ENCODE data around the gene ACSS1. TPM values are rescaled to one million over a fixed set of nuclear protein-coding genes. Genes with fewer than 3 reads are reported as not detected.

Gene ACSS1
- total RNA-seq, 1 donor from 2014 or later: 19.7 TPM

DNA sequence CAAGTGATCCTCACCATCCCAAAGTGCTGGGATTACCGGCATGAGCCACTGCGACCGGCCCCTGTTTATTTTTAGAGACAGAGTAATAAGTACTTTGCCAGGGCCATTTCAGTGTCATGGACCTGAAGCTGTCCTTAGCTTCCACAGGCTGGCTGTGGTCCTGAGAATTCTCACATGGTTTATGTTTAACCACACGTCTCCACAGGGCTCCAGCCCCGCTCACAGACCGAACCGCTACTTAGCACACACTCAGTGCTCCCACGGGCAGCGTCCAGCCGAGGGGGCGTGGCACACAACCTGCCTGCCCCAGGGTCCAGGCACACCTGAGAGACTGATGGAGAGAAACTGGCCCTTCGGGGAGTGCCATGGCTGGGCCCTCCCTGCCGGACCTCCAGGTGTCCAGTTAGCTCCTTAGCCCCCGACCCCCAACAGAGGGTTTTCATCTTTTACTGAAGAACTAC is 11.7 kb downstream of the ACSS1 start:
- no peak for DNase-seq

DNA sequence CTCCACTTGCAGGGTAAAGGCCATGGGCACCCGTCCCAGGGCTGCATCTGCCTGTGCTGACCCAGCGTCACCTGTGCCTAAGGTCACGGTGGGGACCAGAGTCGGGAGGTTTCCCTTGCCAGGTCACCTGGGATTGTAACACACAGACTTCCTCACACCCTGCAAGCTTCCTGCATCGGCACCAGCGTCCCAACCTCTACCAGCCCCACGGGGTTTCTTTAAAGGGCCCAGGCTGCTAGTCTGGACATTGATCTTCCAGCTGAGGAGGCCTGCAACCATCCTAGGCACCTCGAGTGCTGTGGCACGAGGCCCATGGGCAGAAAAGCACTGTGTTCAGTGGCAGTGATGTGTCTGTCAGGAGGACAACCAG is 12.6 kb downstream of the ACSS1 start:
- no peak for DNase-seq

DNA sequence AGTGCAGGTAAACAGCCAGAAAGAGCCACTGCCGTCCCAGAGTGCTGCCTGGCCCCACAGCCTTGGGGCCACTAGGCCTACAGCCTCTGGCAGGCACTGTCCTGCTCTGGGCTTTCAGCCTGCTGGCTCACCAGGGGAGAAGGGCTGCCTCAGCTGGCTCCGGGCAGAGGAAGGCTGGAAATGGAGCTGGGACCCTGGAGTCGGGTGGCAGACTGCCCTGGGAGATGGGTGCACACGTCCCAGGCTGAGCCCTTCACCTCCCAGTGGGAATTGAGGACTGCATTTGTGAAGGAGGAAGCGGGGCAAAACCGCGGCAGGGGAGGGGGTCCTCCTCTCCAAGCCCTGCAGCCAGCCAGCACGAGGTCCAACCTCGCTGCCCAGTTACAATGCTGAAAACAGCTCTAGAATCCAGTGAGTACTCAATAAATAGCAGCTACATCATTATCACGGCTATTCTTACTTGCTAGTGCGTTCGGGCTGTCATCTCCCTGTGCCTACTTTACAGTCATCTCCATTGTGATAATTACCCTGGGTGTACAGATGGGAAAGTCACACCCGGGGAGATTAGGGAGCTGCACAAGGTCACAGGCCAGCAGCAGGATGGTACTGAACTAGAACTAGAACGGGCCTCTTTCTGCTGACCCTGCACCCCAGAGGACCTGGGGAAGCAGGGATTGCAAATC is 13.1 kb downstream of the ACSS1 start:
- DNase-seq: no peak

DNA sequence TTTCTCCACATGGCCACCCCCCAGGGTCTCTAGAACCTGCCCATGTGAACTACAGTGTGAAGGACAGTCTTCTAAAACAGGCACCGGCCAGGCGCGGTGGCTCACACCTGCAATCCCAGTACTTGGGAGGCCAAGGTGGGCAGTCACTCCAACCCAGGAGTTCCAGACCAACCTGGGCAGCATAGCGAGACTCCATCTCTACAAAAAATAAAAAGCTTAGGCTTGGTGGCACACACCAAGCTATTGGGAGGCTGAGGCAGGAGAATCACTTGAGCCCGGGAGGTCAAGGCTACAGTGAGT is 13.7 kb downstream of the ACSS1 start:
- no peak for DNase-seq

DNA sequence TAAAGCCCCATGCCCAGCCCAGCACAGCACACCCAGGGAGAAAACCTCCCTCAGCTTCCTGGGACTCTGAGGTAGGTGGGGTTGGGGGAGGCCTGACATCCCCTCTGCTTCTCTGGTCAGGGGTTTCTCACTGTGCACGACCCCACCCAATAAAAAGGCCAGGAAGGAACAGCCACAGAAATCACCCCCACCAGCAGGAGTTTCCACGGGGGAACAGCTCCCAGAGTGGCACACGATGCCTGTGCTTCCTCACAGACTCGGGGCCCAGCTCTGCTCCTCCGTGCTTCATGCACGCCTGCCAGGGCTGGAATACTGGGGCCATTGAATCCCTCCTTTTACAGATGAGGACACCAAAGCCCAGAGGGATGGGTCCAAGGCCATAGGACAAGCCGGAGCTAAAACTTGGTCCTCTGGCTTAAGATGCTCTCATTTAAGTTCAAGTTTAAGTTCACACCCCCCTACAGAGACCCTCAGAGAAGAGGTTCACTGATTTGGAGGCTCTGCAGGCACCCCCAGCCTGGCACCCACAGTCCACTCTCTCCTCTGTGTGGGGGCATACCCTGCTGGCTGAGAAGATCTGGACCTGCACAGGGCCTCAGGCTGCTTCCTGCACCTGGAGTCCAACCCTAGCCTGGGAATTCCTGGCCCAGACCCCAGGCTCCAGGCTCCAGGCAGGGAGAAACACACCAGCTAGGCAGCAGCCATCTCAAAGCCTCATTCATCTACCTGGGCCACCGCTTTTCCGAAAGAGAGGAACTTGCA is 14.3 kb downstream of the ACSS1 start:
- no peak for DNase-seq

DNA sequence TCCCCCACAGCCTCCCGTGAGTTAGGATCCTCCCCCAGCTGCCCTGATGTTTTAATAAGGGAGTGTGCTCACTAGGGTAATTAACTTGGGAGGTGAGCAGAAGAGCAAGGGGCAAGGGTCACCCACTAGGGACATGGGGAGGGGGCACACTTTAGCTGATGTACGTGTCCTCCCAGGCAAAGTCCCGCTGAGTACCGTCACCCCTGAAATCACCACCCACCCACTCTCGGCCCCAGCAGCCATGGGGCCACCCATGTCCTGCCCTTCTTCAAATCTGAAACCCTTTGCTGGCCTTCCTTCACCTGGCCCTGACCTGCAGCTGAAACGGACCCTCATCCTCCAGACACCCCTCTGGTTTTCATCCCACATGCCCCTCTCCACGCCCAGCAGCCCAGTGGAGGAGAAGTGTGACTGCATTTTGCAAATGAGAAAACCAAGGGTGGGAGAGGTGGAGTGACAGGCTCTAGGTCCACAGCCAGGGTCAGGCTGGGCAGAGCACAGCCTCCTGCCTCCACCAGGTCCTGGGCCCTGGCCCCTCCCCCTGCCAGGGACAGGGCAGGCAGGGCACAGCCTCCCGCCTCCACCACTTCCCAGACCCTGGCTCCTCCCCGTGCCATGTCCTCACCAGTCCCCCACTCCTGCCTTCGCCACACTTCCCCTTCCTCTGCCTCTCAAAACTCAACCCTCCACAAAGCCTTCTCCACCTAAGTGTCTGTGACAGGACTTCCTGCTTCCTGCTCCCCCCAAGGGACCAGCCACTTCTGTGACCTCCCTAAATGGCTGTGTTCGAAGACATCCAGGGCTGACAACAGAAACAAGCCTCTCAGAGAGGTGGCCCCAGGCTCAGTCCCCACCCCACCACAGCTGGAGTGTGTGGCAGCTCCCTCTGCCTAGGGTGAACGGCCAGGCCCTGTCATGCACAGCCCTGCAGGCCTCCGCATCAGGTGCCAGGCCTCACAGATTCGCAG is 15.1 kb downstream of the ACSS1 start:
- DNase-seq: no peak

DNA sequence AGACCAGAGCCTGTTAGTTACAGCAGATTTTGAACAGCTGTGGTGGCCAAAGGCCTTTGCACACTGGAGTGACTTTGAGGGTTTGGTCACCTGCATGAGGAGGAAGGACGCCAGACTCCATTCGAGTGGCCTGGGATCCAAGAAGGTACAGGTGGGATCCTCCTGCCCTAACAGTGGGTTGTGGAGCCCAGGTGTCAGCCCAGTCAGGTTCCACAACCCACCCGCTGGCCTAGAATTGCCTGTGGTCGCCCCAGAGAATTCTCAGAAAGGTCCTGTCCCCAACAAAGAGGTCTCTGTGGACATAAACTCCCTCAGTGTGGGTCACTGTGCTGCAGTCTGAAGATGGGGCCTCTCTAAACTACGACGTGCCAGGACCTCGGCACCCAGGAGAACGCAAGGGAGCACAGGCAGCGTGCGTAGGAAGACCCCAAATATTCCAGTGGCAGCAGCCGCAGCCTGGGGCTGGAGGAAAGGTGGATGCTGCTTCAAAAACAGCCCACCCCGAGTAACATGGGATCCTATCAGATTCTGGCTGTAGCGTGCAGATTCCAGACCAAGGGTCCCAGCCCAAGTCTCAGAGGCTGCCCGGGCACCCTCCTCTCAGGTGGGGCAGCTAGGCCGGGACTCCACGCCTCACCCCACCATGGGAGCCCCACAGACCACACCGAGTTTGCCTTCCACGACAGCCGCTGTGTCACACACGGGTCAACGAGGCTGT is 16.0 kb downstream of the ACSS1 start:
- DNase-seq: no peak

DNA sequence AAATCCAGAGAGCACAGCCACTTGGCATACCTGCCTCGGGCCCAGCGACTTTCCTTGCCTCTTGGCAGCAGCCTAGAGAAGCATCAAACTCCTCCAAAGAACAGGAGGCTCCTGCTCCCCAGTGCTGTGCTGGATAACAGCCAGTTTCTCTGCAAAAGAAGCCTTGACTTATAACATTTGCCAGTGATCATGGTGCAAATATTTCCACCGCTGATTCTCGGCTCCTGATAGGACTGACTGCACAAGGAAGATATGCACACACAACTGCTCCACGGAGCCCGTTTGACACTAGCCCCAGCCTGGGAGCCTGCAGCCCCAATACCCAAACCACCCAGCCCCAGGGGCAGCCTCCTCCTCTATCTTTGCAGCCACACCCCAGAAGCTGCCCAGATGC is 17.5 kb downstream of the ACSS1 start:
- DNase-seq: peak; percentile 25

DNA sequence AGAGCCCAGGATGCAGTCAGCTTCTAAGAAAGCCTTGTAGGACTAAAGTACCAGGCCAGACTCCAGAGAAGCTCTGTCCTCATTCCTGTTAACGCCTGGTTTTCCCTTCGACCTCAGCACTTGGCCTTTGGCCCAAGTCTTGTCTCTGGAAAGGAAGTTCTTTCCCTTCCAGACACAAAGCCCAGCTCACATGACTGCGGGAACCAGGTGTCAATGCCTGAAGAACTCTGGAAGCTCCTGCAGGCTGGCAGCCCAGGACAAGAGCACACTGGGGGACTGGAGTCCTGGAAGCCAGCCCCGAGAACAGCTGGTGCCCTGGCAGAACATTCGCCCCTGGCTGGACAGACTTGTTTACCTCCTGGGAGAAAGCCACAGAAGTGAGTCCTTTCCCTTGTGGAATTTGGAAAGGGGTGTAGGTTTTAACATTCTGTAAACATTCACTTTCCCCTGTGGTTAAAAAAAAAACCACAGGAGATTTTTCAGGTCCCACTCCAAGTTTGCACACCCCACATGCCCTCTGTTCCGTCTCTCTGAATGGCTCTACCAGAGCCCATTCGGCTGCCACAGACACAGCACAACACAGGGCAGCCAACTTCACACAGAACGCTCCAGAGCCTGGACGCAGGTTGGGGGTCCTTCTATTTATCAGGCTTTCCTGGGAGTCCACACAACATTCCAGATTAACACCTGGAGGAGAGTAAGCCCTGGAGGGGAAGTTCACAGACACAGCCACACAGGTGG is 18.1 kb downstream of the ACSS1 start:
- peak; percentile 41 for DNase-seq

DNA sequence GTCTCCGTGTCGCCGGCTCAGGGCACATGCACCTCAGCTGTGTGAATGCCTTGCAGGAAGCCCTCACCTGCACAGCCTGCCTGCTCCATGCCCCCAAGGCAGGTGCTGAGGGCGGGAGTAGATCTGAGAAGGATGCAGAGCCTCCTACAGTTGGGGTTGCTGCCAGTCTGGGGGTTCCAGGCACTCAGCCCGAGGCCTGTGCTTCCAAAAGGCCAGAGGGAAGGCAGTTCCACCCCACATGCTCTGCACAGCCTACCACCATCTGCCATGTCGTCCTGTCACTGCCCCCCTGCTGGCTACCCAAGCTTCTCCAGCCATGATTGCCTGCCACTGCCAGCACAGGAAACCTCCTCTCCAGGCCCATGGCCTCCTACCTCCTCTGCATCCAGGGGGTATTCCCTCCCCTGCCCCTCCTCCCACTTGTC is 19.3 kb downstream of the ACSS1 start:
- DNase-seq: no peak

DNA sequence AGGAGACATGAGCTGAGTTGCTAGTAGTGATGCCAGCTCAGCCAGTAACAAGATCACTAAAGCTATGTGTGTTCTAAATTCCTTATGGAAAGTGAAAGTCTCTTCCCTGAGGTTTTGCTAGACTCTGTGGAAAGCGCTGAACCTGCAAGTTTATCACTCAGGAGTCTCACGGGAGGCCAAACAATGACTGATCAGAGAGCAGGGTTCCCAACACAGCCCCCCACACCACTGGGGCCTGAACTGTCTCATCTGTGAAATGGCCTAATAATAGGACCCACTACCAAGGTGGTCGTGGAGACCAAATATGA is 19.9 kb downstream of the ACSS1 start:
- DNase-seq: no peak

DNA sequence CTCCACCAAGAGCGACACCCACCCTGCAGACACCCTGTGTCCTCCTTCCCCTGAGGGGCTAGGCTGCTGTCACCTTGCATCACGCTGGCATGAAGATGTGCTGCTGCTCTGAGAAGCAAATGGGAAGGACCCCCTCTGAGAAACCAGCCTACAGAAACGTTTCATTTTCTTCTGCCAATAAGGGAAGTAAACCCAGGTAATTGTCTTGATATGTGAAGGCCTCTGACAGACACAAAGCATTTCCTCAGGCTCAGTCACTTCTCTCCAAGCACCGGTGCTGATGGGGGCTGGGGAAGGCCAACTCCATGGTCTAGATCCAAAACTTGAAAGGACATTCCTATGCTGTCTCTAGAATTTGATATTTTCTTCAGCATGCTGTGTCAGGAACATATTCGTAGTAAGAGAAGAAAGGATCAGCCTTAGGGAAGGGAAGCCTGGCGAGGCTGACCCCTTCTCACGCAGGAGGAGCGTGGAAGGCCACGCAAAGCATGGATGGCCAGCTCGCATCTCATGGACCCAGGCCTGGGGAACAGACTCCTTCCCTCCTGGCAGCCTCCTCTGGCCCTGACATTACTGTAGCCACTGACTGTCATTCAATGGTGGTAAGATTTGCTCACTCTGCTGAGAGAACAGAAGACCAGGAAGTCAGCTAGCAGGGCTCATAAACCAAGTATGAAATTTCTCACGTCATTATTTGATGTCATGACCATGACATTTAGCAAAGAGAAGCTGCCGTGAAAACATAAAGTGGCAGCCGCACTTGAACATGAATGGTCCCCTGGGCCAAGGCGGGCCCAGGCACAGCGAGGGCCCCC is 20.4 kb downstream of the ACSS1 start:
- no peak for DNase-seq

DNA sequence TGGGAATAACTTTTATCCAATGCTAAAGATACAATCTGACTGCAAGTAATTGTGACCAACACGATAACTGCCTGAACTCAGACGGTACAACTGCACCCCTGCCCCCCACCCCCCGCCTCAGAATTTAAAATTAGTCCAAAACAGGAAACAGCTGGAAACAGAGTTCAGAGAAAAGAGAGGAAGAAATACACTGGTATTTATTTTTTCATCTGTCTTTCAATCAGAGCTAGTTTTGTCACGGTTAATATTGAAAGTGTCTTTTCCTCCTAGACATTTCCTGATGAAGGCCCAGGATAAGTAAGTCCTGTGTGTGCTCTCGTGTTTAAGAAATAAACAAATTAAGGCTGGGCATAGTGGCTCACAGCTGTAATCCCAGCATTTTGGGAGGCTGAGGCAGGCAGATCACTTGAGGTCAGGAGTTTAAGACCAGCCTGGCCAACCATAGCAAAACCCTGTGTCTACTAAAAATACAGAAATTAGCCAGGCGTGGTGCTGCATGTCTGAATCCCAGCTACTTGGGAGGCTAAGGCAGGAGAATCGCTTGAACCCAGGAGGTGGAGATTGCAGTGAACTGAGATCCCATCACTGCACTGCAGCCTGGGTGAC is 21.5 kb downstream of the ACSS1 start:
- DNase-seq: no peak

DNA sequence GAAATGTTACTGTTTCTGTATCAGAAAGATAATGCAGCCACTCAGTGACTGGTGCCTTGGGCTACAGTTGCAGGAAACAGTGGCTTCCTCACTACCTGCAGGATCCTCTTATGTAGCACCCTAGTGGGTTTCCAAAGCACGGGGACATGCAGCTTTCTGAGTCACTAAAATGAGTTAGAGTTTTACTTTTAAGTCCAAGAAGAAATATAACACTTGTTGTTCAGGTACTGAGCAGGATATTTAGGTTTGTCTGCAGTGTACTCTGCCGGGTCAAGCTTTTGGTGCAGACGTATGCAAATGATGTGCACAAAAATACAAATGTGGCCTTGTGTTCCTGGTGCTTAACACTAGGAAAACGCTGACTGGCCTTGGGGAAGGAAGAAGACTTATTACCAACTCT is 22.0 kb downstream of the ACSS1 start:
- no peak for DNase-seq

DNA sequence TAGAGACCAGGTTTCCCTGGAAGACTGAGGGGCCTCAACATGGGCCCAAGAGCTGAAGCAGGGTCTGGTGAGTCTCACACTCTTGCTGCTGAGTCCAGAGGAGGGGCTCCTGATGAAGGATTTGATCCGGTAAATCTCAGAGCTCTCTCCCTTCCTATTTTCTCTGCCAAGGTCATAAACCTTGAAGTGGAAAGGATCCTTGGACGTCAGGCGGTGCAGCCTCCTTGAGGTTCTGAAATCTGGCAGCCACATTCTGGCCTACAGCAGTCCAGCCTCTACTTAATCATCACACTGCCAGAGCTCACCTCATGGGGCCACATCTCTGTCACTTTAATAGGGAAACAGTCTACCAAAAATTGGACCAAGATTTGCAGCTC is 24.0 kb downstream of the ACSS1 start:
- DNase-seq: no peak

DNA sequence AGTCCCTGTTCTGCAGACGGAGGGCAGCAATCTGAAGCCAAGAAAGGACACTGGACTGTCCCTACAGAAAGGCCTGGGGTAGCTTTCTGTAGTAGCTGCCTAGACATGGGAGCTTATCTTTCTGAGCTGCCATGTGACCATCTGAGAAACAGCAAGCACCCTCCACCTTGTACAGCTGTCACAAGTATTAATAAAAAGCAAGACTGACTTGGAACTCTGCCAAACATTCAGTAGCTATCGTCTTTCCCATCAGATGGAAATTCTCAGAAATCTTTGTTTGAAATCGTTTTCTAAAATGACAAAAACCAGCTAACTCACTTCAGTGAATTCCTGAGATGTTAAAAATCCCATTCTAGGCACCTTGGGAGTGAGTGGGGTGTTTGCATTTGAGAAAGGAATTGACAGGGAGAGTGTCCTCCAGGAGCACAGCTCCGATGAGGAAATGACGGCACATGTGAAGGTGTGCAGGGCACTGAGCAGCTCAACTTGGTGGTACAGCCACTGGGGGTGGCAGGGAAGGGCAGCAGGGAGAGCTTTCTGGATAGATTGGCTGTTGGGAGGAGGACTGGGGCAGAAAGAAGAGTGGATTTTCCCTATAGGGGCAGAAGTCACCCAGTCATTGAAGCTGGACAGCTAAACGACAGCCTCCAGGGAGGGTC is 24.5 kb downstream of the ACSS1 start:
- DNase-seq: no peak

DNA sequence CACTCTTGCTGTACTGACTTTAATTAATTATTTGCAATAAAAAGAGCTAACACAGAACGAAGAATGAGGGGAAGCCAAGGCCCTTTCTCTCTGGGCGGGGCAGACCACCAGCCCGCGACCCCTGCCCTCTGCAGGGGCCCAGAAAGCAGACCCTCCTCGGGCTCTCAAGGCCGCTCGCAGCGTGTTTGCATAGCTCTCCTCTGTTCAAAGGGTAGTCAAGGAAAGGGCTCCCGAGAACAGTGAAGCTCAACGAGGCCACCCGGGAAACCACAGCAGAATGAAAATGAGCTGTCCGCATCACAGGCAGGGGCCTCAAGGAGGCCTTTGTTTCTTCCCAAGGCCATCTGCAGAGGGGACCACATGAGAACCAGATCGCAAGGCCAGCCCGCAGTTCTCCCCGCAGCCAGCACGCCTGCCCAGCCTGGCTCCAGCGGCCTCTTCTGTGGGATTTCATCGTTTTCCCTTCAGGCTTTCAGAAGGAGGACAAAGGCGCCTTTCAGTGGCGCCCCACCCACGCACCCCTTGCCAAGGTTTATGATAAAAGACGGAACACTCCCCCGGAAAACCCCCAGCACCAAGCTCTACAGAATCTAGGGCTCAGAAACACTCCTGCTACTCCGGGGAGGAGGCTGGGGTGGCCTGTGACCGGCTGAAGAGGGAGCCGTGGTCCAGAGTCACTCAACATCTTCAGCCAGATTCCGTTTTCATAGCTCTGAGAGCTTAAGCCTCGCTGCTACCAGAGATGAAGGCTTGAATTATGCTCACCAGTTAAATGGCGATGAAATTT is 25.3 kb downstream of the ACSS1 start:
- DNase-seq: peak; percentile 41

DNA sequence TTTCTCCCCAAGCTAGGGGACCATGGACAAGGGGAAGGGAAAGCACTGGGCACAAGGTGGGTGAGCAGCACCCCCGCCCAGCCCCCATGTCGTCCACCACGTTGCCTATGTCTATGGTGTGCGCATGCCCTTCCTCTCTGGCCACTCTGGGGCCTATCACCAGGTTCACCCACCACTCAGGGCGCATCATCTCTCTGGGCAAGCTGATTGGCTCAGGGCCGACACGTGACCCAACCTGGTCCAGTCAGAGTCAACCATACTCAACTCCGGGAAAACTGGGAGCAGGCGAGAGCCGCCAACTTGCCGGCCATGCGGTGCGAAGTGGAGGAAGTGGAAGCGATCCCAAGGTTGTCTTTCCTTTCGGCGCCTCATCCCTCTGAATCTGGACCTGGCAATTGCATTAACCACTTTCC is 25.9 kb downstream of the ACSS1 start:
- DNase-seq: no peak

DNA sequence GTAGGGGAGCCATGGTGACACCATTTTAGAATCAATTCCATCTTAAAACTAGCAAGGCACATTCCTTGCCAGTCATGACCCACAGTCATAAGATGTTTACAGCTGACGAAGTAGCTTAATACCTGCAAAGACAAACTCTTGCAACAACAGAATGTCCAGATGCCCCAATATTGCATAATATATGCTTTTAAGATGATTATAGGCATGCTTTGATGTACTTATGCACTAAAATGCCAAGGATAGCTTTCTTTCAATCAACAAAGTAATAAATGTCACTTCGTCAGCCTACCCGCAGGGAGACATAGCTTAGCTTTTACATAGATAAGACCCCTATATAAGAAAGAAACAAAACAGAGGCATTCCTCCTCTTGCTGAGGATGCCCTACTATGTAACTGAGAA is 26.7 kb downstream of the ACSS1 start:
- no peak for DNase-seq

Data from skin of body (tissue), 2 donors.